Stimulated activated naive CD4-positive, alpha-beta T cell (primary cell): ENCODE measurements around the gene ATXN1.

Source experiments
- DNase-seq, 6 experiments: peaks; one replicate each; lab custom pipeline; 2025; lab: John Stamatoyannopoulos, UW

ATXN1 gene

DNA sequence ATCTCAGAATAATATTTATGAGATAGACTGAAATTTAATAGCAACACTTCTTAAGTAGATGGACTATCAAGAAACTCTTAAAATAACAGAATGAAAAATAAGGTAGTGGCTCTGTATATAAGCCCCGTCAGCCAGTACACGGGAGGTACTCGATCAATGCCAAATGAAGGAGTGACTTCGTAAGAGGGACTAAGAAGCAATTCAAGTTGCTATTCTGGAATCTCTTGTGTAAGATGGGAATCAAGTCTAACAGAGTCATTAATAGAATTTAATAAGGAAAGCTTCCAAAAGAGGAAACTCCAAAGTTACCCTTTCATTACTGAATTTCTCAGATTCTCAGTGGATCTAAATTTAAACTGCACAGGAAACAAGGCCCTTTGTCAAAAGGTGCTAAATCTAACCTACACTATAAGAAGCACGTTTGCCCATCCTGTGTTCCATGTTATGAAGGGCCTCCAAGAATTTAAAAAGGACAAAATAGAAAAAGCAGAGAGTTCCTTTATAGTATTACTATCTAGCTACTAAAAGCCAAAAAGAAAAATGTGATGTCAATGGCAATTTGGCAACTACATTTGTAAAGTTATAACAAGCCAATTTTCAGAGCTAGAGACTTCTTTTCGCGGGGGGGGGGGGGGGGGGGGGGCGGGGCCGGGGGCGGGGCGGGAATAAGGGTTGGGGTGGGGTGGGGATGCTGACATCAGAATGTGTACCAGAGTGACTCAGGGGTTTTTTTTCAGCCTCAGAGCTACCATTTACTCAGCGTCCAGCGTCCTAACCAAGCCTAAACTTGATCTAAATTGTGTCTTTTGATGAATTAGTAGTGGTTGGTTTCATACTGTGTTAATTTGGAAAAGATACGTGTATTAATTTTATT is 322.3 kb downstream of the ATXN1 start:
- DNase-seq = peak in 1 of 6 experiments; percentile 5

DNA sequence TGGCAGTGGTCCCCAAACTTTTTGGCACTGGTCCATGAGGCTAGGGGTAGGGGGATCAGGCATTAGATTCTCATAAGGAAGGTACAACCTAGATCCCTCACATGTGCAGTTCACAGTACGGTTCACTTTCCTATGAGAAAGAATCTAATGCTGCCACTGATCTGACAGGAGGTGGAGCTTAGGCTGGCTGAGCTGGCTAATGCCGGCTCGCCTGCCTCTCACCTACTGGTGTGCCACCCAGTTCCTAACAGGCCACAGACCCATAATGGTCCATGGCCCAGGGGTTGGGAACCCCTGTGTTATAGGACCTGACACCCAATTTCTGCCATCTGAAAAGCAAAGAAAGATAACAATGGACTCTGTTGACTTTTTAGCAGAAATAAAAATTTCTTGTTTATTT is 323.3 kb downstream of the ATXN1 start:
- no peak for DNase-seq

DNA sequence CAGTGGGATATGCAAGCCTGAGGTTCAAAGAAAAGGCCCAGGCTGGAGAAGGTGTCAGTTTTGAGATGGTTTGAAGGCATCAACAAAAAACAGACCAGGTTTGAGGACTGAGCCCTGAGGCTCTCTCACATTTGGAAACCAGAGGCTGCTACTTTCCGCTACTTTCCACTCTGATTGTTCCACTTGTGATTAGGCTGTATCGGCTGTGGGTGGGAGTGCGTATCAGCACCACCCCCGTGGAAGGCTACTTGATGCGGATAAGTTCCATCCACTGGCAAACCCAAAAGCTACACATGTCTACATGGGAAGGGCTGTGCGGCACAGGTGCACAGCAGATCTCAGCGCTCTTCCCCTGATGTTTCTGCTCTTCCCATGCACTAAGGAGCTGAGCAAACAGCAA is 324.2 kb downstream of the ATXN1 start:
- DNase-seq = no peak

DNA sequence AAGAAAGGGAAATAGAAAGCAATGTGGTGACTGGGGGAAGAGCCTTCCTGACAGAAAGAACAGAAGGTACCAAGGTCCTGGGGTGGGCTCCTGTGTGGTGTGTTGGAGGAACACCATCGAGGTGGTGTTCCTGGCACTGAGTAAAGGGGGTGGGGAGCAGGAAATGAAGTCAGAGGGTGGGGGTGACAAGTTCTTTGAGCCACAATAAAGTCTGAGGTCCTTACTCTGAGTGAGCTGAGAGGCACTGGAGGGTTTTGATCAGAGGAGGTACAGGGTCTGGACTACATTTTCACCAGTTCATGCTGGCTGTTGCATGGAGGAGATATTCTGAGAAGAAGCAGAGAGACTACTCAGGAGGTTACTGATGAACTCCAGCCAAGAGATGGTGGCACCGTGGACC is 324.7 kb downstream of the ATXN1 start:
- no peak for DNase-seq

DNA sequence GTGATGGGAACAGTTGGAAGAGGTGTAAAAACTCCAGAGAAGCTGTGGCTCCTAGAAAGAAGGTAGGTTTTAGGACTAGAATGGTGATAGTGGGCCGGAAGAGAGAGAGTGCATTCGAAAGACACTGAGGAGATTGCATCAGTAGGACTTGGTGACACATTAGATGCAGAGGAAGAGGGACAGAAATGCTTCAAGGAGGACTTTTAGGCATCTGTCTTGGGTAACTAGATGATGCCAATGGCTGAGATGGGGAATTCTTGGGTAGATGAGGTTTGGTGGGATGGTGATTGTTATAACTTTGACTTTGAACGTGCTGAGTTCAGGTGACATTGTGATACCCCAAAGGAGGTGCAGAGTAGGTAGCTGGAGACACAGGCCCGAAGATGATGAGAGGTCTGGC is 326.4 kb downstream of the ATXN1 start:
- no peak for DNase-seq

DNA sequence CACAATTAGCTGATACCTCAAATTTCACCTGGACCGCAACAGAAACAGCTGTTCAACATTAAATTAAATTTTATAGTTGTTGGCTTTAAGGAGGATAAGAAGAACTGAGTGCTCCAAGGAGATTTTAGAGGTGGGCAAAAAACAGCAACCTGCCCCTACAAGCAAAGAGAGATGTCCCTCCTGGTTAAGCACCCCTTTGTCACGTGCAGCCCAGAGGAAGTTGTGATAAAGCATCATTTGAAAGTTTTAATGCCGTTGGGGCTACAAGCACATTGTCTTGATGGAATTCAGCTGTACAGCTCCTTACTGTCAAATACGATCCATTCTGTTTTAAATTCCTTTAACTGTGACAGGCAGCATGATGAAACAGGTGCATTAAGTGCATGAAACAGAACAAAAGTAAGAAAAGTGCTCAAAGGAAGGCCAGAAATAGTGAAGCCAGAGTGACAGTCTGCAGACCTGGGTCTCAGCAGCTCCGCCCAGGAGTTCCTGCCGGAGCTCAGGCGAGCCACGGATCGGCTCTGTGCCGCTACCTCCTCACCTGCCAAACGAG is 327.8 kb downstream of the ATXN1 start:
- DNase-seq = no peak

DNA sequence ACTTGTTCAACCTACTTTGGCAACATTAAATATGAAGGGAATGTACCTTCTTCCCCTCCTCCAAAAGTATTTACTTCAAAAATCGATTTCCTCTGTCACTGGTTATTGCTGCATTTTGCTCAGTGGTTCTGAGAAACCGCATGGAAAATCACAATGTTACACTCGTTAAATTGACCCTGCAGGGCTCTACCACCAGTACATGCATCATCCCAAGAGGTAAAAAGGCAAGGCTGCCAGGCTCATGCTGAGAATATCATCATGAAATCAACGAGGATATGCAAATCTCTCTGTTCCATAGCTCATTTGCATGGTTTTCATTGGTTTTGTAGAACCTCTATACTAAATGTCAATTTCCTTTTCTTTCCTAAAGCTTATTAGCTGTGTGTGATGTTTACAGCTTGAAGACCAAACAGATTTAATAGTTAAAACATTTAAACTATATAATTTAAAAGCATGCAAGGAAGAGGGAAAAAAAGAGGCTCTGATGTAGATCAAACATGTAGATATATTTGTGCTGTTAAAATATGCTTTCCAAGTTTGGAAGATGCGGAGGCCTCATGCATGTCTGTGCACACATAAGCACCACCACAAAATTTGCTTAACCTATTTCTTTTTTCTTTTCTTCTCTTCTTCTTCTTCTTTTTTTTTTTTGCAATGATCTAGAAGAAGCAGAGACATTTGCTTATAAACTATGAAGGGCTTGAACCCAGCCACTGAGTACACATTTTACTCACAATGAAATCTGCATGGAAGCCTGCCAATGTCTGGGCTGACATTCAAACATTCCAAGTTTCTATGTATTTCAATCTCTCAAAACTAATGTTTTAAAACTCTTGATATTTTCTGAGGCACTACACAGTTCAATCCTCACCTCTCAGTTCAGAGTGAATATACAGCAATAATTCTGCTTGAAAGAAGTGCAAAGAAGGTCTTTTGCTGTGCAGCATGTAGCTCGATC is 328.9 kb downstream of the ATXN1 start:
- DNase-seq = no peak

DNA sequence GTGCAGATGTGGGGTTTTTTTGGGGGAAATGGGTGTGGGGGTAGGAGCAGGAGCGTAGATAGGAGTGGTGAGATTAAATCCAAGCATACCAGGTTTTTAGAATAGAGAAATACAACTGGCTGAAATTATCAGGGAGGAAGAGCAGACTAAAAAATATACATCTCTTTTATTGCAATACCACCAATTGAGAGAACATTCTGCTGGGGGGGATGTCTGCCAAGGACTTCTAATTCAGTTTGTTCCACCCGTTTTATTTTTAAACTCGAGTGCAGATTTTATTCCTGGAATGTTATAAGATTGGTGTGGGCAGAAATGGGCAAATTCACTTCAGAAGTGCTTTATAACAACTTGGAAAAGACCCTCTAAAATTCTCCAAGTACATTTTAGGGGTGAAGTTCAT is 330.2 kb downstream of the ATXN1 start:
- DNase-seq = no peak

DNA sequence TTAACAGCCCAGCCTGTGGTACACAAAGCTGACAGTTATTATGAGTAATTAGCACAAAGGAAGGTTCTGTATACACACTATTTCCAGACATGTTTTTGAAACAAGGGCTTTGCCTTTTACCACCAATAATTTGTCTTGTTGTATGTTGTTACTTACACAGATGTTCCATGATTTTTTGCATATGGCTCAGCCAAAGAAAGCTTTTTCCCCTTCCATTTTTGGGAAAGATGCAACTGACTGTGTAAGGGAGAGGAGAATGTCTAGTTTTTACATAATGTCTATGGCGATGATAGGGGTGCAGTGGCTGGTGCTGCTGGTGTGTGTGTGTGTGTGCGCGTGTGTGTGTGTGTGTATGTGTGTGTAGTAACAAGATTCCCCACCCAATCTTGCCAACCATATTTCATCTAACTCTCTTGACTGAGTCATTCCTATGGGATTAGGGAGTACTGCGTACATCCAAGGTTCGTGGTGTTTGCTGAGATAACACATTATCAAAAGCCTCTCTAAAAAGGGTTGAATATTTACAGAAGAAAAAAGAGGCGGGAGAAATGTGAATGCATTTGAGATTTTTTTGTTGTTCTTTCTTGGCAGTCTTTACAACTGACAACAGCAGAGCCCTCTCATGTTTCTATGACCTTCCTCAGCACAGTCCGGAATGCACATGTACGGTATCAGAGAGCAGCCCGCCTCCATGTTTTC is 330.7 kb downstream of the ATXN1 start:
- no peak for DNase-seq

DNA sequence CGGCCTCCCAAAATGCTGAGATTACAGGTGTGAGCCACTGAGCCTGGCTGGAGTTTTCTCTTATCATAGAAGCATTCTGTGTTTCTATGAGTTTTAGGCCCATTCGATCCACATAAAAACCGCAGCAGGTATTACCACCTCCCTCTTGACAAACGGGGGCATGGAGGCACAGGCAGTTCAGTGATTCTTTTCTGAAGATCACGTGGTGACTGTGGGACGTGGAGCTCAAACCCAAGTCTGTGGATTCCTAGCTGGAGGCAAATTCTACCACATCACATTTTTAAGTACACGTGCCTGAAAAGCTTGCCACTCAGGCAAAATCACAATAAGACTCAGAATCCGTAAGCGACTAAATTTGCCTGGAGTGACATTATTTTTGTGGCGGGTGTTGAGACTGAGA is 331.6 kb downstream of the ATXN1 start:
- DNase-seq = no peak

DNA sequence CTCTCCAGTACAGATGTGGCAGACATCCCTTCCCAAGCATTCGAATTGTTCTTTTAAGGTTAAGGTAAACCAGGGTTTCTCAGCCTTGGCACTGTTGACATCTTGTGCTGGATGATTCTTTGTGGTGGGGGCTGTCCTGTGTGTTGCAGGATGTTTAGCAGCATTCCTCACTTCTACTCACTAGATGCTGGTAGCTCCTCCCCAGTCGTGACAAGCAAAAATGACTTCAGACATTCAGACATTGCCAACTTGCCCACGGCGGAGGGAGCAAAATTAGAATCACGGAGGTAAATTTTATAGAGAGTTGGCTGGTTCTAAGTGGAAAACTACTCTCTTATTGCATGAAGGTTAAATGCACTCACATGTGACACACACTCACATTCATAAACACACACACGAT is 334.1 kb downstream of the ATXN1 start:
- no peak for DNase-seq

DNA sequence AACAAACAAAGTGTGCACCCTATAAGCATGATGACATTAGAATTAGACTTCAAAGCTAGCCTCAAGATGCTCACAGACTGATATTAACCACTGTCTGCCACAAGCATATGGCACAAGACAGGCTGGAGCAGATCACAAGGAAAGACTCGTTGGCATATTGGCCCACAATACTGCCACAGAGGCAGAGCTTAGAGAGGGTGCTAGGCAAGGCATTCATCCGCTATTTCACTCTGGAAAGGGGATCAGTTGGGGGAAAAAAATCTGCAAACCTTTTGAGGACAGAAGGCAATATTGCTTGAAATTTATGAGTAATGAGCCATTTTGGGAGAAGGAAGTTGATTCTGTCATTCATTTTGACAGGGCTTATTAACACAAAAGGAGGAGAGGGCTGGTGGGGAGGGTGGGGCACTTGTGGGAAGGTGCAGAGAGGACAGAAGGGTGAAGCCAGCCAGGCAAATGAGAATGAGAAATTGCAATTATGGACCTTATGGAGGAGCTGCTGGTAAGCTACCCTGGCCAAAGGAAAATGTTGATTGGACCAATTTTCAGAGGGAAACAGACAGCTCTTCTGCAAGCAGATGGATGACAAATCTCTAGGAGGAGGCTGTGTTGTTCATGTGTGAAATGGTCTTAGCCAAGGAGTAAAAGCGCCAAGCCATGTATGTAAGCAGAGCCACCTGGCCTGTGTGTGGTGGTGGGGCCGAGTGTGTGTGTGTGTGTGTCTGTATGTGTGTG is 335.2 kb downstream of the ATXN1 start:
- DNase-seq = no peak

DNA sequence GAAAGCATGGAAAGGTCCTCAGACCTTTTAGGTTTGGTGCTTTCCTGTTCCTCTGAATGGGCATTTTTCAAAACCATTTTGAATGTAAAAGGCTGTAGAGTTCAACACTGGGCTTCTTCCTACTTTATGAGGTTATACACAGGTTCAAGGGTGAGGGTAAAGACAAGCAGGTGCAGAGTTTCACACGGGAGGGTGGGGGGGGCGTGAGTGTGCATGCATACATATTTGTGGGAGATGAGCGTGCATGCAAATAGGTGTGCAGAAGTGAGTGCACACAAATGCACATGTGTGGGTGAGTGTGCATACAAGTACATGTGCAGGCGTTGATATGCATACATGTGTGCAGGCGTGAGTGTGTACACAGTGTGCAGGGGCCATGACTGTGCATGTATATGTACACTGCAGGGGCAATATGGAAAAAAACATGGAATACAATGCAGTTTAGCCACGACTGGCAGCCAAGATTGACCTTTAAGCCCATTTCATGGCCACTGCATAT is 339.7 kb downstream of the ATXN1 start:
- no peak for DNase-seq

DNA sequence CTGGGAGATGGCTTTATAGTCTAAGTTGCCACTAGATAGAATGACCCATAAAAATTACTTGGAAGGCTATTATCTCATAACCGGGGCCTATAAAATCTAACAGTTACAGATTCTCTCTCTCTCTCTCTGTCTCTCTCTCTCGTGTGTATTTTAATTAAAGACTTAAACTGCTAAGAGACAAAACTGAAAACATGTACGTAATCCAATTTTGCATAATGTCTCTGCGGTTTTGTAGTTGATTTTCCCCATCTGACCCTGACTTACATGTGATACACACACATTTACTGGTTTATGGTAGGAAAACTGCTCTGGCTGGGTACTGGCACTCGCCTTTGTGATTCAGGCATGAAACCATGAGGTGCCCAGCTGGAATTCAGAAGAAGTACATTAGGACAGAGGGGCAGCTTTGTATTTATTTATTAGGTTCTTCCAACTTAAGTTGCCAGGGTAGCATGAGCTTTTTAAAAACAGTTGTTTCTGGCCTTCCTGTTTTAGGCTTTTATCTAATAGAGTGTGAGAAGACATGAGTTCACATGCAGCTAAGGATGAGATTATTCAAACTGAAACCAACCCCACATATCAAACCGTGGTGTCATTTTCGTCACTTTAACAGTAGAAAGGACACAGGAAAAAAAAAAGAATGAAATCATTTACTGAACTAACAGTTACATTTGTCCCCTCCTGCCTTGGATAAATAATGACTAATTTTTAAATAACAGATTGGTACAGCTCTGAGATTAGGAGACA is 340.4 kb downstream of the ATXN1 start:
- DNase-seq = peak in 2 of 6 experiments; percentile 34 to 42

DNA sequence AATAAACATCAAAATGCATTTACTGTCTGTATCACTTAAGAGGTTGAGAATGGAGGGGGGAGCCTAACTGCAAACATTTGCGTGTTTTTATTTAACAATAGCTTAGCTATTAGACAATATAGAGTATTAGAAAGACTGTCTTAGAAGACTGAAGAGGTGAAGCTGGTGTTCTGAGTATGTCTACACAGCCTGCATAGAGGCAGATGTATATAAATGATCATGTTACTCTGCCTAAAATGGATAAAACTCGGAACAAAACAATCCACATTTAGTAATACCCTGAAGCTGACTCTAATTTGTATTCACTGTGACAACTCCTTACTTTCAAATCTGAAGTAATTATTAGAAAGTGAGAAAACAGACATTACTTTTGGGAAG is 340.9 kb downstream of the ATXN1 start:
- no peak for DNase-seq

DNA sequence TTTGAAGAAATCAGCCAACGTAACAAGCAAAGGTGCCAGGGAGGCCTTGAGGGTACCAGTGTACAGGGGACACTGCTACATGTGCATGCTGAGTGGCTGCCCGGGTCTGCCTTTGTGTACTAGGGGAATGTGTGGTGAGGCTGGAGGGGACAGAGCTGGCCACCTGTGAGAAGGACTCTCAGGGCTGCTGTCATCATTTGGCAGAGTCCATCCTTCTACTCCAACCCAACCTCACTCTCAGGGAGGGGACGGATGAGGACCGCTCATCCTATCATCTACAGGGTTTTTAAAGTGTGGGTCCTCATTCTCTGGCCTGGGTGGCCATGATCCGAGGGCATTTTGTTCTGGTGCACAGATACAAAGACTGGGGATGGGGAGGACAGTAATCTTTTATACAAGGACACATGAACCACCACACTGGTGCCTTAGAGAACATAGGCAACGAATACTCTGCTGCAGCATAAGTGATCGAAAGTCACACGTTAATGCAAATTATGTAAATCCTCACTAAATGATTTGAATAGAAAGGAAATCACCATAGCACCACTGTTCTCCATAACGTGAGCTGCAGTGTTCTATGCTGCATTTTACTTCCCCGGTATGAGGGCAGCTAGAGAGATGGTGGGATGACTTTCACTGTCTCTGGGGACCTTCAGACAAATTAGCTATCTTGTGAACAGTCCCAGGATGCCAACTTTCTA is 341.5 kb downstream of the ATXN1 start:
- no peak for DNase-seq

DNA sequence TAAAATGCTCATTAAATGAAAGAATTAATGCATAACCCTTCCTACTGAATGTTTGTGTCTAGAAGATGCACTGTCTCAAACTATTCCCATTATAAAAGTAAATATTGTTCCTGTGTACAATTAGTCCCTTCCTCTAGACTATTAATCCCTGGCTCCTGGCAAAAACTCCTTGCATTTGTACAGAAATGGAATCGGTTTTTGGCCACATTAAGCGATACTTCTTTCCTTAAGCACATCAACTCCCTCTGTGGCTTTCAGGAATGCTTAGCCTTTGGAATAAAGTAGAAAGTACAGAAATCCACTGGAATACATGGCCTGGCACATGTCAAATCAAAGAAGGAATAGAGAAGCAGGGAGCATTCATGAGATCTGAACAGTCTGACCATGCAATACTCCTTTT is 343.1 kb downstream of the ATXN1 start:
- no peak for DNase-seq

DNA sequence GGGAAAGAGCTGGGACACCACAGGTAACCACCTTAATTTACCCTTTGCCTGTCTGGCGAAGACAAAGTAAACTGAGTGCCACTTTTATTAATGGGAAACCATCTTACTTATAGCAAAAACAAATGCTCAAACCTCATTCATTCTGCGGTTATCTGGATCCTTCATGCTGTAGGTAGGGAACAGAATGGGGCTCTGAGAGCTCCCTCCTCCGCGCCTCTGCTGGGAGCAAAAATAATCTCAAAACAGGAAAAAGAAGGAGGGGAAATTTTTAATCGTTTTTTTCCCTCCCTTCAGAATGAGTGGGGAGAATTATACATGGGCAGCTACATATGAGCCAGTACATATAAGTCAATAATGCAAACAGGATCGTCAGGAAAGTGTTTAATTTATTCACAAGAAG is 345.6 kb downstream of the ATXN1 start:
- DNase-seq = no peak

DNA sequence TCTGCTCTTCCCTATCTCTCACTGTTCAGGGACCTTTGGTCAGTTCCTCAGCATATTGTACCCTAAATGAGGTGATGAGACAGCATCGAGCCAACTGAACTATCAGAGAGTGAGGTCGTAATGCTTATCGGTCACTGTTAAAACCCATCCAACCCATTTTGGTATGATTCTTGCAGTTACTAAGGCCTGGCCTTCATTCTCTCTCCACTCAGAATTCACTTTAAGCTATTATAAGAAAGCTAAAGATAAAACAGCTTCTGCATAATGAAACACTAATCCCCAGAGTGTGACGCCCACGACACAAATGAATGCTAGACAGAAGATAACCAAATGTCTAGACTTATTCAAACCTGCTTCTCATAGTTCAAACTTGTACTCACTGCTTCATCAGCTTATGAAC is 347.1 kb downstream of the ATXN1 start:
- DNase-seq = no peak

DNA sequence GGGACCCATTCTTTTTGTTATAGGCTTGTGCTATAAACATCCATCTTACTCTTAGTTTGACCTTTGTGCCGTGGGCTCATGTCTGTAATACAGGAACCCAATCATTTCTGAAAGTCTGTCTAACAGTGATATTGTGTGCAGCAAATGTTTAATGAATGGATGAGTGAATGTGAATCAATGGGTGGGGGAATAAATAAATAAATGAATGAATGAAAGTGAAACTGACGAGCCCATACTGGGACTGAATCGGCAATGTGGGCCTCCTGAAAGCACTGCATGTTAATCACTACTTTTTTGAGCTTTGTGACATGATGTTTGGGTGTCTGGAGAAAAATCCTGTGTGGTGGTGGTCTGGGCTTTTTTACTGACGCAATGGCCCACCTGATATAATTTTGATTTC is 347.9 kb downstream of the ATXN1 start:
- no peak for DNase-seq
